HG02852 (cell line): ENCODE data around the gene CDK19.
"Not testable (repeated sequence)": the region's sequence is repeated elsewhere in the genome, so short reads cannot be mapped to it uniquely, and the experiment has no call there.

Source experiments
- ATAC-seq: cut with Tn5 transposase; IDR thresholded peaks from one replicate; pipeline ENCODE4 v1.9.1; 2021; ENCODE audit warnings: mild to moderate bottlenecking, moderate library complexity; ENCODE audit not compliant: unreplicated experiment

The CDK19 gene

DNA sequence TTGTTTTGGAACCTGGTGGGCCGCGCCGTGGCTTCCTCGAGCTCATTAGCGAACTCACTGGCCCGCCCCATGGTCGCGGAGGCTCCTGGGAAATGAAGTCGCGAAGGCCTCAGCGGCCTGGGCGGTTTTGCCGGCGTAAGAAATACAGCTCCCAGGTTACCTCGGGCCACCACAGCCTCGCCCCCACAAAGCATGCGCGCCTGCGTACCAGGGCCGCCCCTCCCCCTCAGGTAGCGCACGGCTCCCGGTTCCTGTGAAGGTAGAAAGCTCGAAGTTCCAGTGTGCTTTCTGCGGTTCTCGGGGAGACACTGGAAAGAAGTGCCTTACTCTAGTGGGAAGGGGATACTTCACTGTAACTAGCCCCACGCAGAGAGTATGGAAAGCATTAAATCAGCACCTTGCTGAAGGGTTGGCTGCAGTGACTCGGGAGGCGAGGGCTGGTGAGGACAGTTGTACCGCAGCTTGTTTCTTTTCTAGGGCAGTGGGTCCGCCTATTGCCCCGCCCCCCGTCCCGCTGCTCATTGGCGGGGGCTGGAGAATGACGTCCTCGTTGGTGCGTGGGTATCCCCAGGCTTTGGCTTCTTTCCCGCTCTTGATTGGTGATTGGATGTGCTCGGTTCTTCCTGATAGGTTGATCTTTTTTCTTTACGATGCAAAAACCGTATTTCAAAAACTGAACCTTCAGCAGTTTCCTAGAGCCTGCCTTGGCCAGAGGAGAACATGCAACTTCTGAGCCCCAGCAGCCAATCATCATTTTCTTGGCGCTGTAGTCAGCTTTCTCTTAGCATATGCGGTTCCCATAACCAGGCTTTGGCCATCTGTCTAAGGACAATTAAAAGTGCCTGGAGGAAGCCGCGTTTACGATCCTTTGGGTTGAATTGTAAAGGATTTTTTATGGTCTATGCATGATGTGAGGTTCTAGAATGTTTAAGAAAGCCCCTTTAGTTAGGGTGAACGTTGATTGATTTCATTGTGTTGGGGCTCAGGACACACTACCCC lies at the start of gene CDK19:
Gene CDK19, minus strand, starts transcription at position 59 of the 999 bp plus-strand sequence. CDS start 333 bp downstream, outside the sequence.
- ATAC-seq = peak; percentile 71

DNA sequence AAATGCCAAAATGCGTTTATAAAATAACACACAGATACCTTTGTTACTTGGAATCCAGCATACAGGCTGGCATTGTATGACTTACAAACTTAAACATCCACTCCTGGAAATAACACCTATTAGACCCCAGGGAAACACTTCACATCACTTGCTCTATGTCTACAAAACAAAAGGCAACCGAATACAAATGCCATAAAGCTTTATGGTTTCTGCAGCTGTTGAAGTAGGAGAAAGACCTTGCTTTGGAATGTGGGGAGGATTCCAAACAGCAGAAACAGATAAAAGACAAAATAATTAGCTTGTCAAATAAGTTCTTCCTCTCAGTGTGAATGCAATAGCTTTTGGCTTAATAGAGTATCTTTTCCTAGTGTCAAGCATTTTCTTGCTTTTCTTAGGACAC lies 49.6 kb upstream of the CDK19 start:
- ATAC-seq = no peak

DNA sequence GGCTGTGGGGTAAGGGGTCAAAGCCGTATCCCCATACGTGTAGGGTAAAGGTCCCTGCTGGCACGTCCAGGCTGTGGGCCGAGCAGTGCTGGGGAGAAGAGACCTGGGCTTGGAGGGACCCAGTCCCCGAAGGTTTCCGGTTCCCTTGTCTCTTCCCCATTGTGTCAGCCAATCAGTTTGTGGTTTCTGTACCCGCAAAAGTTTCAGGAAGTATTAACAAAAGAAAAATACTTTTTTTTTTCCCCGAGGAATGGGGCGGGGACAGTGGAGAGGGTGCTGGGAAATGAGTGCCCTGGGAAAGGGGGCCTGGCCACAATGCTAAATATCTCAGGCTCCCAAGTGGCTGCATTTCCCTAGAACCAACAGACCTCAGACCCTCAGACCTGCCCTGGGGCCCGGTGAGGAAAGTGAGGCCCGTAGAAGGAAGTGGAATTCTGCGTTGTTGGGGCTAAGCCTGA lies 44.1 kb upstream of the CDK19 start:
- ATAC-seq = no peak

DNA sequence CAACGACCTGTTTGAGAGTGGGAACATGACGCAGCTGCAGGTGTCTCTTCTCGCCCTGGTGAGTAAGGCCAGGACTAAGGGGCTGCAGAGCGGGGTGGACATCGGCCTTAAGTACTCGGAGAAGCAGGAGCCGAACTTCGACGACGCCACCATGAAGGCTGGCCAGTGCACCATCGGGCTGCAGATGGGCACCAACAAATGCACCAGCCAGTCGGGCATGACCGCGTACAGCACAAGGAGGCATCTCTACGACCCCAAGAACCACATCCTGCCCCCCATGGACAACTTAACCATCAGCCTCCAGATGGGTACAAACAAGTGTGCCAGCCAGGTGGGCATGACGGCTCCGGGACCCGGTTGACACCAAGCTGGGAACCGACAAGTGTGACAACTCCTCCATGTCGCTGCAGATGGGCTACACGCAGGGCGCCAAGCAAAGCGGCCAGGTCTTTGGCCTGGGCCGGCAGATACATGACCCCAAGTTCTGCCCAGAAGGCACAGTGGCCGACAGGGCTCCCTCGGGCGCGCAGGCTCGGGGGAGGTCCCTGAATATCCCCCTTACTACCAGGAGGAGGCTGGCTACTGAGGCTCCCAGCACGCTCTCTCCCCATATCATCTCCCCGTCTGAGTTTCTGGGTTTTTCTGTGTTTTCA lies 43.4 kb upstream of the CDK19 start:
- ATAC-seq = no peak

DNA sequence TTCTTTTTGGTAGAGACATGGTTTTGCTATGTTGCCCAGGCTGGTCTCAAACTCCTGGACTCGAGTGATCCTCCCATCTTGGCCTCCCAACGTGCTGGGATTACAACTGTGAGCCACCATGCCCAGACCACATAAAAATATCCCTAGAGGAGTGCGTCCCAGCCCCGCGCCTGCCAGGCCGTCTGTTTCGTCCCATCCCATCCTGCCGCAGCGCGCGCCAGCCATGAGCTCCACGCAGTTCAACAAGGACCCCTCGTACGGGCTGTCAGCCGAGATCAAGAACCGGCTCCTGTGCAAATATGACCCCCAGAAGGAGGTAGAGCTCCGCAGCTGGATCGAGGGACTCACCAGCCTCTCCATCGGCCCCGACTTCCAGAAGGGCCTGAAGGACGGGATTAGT lies 42.7 kb upstream of the CDK19 start:
- ATAC-seq = no peak

DNA sequence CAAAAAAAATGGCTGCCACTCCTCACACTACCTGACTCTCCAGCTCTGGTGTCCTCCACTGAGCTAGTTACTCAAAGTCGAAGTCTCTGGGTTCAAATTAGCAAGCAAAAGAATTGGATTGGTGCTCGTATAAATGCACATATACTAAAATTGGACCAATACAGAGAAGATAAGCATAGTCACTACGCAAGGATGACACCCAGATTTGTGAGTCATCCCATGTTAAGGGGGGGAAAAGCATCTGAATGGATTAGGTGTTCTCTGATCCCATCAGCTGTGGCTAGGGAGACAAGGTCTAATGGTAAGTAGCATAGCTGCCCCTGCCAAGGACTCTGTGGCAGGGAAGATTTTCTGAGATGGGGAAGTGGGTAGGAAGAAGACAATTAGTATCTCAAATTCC lies 41.0 kb upstream of the CDK19 start:
- ATAC-seq = no peak

DNA sequence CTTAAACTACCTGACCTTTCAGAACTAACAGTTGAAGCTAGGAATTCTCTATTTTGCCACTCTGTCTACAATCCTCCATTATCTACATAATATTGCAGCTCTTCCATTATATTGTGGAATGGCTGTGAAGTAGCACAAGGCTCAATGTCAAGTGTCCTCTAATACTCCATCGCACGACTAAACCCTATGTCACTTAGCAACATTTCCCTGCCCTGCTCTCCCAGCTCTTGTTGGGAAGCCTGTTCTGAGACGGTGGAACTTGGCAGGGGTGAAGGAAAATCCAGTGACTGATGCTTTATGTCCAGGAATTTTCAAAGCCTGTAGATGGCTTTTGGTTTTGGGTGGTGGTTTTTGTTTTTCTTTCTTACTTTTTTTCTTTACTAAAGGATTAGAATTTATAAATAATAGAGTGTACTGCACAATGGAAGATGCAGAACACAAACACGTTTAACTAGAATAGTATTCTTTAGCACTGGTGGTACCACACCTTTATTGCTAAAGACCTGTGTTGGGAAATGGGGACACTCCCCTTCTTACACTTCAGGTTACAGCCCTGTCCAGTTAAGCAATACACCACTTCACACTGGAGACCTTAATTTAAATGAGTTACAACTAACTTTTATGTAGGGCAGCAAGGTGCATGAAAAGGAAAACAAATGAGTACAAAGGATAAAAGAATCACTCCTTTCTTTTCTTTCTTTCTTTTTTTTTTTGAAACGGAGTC lies 38.6 kb upstream of the CDK19 start:
- no peak for ATAC-seq

DNA sequence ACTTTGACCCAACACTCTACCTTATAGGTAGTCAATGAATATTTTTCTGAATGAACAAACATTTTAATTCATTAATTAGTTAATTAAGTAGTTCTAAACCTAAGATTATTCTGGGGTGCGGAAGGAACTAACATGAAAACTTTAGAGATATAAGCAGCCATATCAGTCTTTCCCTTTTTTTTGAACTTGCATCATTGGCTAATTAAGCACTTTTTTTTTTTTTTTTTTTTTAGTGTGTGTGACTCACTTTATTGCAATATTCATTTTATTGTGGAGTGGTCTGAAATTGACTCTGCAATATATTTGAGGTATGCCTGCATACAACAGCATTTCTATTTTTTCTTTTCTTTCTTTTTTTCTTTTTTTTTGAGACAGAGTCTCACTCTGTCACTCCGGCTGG lies 37.5 kb upstream of the CDK19 start:
- no peak for ATAC-seq

DNA sequence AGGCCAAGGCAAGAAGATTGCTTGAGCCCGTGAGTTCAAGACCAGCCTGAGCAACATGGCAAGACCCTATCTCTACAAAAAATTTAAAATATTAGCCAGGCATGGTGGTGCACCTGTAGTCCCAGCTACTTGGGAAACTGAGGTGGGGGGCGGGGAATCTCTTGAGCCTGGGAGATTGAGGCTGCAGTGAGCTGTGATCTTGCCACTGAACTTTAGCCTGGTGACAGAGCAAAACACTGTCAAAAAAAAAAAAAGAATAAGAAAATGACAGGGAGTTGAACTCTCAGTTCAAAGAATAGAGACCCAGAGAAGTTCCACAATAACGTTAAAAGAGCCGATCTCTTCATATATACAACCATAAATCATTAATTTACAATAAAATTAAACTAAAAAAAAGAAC lies 34.5 kb upstream of the CDK19 start:
- no peak for ATAC-seq

DNA sequence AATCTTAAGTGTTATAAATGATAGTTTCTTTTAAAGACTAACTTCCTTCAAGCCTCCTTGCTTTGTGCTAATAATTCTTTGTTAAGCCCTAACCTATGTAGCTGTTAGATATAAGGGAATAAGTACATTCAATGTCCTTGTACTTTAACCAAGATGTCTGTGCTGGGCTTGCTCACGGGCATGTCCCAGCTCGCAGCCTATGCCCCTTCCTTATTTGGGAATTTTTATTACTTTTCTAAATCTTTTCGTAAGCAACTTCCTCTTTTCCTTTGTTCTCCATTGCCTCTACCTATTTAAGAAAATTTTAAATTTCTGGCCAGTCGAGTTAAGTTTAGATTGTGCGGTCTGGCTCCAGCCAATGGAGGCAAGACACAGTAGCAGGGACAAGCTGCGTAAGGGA lies 26.0 kb upstream of the CDK19 start:
- ATAC-seq = no peak

DNA sequence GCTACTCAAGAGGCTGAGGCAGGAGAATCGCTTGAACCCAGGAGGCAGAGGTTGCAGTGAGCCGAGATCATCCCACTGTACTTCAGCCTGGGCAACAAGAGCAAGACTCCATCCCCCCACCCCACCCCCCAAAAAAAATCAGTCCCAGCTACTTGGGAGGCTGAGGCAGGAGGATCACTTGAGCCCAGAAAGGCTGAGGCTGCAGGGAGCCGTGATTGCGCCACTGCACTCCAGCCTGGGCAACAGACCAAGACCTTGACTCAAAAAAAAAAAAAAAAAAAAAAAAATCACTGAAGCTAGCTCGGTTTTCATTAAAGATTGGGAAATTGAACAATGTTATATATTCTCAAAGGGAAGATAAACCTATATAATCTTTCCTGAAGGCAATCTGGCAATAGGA lies 20.5 kb upstream of the CDK19 start:
- ATAC-seq = not testable (repeated sequence)

DNA sequence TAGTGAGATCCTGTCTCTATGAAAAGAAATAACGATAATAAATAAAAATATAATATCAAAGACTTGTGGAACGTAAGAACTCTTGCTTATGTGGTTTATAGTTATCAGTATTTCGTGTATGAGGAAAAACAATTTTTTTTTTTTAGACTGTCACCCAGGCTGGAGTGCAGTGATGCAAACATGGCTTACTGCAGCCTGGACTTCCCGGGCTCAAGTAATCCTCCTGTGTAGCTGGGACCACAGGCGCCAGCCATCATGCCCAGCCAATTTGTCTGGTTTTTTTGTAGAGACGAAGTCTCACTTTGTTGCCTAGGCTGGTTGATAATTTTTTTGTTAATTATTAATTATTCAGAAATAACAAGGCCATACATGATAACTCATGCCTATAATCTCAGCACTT lies 18.6 kb upstream of the CDK19 start:
- no peak for ATAC-seq

DNA sequence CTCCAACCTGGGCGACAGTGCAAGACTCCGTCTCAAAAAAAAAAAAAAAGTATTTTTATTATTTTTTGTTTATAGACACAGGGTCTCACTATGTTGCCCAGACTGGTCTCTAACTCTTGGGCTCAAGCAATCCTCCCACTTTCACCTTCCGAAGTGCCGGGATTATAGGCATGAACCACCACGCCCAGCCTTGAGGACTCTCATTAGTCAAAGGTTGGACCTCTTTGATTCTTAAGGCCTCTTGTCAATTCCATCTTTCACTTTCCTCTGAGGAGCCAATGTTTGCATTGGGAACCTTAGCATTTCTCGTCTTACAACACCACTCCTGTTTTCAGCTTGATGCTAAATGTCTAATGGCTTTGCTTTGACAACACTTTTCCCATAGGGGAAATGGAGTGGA lies 16.1 kb upstream of the CDK19 start:
- ATAC-seq = no peak

DNA sequence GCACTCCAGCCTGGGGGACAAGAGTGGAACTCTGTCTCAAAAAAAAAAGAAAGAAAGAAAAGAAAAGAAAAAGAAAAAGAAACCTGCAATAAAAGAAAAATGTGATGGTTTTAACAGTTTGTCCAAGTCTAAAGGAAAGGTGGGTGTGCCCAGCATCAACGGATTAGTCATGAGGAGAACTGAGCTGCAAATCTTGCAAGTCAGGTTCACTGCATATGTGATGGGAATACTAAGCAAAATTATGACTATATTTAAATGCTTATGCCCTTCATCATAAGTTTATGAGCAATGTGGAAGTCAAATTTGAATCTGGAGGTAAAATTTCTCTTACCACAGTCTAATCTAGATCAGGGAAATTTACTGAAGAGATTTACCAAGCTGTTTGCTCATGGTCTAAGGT lies 13.1 kb upstream of the CDK19 start:
- no peak for ATAC-seq

DNA sequence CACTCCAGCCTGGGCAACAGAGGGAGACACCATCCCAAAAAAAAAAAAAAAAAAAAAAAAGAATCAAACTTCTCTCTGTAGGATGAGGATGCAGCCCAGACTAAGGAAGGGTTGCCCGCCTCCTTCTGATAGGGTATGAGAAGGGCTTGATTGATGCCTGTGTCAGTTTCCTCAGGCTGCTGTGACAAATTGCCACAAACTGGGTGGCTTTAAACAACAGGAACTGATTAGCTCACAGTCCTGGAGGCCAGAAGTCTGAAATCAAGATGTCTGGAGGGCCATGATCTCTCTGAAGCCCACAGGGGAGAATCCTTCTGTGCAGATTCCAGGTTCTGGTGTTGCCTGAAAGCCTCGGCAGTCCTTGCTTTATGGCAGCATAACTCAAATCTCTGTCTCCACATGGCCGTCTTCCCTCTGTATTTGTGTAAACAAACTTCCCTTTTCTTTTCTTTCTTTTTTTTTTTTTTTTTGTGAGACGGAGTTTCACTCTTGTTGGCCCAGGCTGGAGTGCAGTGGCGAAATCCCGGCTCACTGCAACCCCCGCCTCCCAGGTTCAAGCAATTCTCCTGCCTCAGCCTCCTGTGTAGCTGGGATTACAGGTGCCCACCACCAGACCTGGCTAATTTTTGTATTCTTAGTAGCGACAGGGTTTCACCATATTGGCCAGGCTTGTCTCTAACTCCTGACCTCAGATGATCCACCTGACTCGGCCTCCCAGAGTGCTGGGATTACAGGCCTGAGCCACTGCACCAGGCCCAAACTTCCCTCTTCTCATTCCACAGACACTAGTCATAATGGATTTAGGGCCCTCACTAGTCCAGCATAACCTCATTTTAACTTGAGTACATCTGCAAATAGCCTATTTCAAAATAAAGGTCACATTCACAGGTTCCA lies 11.2 kb upstream of the CDK19 start:
- no peak for ATAC-seq

DNA sequence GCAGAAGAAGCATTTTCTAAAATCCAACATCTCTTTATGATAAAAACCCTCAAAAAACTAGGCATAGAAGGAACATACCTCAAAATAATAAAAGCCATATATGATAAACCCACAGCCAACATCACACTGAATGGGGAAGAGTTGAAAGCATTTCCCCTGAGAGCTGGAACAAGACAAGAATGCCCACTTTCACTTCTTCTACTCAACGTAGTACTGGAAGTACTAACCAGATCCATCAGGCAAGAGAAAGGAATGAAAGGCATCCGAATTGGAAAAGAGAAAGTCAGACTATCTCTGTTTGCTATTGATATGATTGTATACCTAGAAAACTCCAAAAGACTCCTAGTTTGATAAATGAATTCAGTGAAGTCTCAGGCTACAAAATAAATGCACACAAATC lies 7.9 kb upstream of the CDK19 start:
- ATAC-seq = no peak

DNA sequence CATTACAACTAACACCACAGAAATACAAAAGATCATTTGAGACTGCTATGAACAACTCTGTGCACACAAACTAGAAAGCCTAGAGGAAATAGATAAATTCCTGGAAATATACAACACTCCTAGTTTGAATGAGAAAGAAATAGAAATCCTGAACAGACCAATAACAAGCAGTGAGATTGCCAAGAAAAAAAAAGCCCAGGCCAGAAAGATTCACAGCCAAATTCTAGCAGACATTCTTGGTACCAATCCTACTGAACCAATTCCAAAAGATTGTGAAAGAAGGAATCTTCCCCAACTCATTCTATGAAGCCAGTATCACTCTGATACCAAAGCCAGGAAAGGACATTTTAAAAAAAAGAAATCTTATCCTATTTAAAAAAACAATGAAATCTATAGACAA lies 7.0 kb upstream of the CDK19 start:
- ATAC-seq = no peak

DNA sequence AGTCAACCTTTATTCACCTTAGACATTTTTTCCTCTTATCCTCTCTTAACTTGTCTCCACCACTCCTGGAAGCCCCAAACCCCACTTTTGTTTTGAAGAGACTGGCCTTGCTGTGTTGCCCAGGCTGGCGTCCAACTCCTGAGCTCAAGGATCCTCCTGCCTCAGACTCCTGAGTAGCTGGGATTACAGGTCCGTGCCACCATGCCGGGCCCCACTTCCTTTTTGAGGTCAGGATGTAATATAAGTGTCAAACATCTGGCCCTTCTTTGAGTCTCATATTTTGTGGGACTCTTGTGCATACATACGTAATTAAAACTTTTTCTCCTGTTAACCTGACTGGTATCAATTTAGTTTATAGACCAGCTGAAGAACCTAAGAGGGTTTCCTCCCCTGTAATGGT lies 1.4 kb upstream of the CDK19 start:
- ATAC-seq = no peak

DNA sequence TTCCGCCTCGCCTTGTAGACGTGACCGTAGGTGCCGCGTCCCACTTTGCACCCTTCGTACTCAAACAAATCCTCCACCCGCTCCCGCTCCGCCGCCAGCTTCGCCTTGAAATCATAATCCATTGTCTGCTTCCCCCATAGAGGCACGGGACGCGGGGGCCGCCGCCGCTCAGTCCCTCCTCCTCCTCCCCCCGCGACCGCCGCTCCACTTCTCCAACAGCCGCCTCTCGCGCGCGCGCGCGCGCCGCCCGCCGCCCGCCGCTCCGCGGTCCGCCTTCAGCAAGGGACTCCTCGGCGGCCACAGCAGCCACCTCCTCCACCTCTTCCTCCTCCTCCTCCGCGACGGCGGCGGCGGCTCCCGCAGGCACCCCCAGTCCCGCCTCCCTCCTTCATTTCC lies 256 bp downstream of the CDK19 start:
- no peak for ATAC-seq
